NOMO-1 (cell line): ENCODE data around the gene EXOSC5.
A peak's percentile ranks its signal among the peaks of the same experiment; 100 is the strongest.
"Not testable (repeated sequence)": the region's sequence is repeated elsewhere in the genome, so short reads cannot be mapped to it uniquely, and the experiment has no call there.

Experiments
- DNase-seq, 2 experiments: peaks; one replicate each; lab custom pipeline; 2025; ENCODE audit not compliant: unreplicated experiment in 2 of 2; lab: John Stamatoyannopoulos, UW

EXOSC5 gene

DNA sequence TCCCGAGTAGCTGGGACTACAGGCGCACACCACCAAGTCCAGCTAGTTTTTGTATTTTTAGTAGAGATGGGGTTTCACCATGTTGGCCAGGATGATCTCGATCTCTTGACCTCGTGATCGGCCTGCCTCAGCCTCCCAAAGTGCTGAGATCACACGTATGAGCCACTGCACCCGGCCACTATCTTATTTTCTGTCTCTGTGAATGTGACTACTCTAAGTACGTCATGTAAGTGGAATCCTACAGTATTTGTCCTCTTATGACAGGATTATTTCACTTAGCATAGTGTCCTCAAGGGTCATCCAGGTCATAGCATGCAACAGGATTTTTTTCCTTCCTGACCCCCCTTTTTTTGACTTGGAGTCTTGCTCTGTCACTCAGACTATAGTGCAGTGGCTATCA lies 25.6 kb downstream of the EXOSC5 start:
- no peak for DNase-seq

DNA sequence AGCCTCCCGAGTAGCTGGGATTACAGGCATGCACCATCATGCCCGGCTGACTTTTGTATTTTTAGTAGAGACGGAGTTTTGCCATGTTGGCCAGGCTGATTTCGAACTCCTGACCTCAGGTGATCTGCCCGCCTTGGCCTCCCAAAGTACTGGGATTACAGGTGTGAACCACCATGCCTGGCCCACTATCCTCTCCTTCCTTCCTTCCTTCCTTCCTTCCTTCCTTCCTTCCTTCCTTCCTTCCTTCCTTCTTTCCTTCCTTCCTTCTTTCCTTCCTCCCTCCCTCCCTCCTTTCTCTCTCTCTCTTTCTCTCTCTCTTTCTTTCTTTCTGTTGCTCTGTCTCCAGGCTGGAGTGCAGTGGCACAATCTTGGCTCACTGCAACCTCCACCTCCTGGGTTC lies 26.0 kb downstream of the EXOSC5 start:
- DNase-seq, result not testable (repeated sequence)

DNA sequence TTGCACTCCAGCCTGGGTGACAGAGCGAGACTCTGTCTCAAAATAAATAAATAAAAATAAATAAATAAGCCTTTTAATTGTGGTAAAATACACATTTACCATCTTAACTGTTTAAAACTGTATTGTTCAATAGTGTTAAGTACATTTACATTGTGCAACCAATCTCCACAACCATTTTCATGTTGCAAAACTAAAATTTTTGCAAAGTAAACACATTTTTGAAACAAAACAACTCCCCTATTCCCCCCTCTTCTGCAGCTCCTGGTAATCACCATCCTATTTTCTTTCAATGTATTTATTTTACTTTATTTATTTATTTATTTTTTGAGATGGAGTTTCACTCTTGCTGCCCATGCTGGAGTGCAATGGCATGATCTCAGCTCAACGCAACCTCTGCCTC lies 27.4 kb downstream of the EXOSC5 start:
- no peak for DNase-seq

DNA sequence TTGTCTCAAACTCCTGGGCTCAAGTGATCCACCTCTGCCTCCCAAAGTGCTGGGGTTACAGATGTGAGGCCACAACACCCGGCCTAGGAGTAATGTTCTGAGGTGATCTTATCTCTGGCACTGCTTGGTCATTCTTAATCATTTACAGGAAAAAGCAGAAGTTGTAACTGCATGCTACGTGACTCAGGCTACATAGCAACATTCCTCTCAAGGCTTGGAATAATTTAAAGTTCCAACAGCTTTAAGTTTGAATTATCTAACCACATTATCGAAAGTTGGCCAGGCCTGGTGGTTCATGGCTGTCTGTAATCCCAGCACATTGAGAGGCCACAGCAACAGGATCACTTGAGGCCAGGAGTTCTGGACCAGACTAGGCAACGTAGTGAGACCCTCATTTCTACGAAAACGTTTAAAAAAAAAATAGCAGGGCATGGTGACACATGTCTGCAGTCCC lies 29.3 kb downstream of the EXOSC5 start:
- peak; percentile 48 to 76 for DNase-seq

DNA sequence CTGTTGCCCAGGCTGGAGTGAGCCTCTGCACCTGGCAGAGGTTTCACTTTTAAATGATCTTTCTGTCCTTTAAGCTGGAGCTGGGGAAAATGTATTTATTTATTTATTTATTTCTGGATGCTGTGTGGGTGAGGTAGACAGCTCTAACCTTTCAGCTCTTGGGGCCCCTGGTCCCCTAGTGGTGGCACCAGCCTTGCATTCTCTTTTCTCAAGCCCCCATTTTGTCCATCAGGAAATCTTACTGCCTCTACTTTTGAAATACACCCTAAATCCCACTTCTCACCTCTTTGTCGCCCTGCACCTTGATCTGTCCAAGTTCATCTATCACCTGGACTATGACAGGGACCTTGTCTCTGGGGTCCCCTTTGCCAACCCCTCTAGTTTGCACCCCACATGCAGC lies 31.1 kb downstream of the EXOSC5 start:
- no peak for DNase-seq

DNA sequence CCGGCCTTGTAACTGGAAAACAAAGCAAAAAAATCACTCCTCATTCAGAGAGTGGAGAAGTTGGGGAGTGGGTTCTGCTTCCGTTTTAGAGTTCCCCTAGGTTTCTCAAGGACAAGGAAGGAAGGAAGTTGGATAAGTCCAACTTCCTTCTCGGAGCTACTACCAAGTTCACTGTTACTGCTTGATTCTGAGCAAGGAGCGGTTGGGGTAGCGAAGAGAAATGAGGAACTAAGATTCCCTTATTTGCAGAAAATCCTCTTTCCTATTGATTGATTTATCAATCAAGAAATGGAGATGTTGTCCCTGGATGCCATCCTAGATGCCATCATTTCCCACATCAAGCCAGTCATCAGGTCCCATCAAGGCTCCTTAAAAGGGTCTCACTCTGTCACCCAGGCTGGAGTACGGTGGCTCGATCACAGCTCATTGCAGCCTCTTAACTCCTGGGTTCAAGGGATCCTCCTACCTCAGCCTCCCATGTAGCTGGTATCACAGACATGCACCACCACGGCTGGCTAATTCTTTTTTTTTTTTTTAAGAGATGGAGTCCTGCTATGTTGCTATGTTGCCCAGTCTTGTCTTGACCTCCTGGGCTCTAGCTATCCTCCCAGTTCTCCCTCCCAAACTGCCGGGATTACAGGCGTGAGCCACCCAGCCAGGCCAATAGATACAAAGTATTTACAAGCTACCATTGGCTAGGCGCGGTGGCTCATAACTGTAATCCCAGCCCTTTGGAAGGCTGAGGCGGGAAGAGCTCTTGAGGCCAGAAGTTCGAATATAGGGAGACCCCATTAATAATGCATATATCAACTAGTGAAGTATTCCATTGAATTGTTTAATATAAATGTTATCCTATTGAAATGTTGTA lies 32.4 kb downstream of the EXOSC5 start:
- DNase-seq, result peak; percentile 30 to 81

DNA sequence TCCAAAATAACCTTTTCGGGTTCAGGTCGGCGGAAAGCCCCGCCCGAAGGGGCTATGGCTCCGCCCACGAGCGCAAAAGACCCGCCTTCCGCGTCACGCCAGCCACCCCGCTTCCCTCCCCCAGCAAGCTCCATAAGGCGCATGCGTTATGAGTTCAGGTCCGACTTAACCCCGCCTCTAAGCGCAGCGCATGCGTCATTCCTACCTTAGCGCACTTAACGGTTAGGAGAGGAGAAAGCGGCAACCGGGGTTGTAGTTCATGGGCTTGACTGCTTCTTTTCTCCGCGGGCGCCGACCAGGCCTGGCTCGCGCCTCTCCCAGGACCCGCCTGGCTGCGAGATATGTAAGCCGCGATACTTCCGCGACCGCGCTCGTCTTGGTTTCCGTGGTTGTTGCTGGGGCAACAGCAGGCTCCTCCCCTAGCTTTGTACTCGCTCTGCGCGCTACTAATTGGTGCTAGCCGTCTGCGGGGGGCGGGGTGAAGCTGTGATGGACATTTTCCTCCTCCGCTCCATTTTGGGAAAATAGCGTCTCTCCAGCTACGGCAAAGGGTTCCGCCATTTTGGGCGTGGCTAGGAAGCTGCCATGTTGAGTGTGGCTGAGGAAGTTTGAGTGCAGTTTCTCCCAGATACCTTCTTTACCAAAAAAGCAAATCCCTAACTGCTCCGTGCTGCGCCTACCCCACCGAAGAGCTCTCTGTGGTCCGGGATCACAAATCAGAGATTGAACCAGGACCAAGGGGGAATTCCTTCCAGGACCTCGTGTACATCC lies 33.2 kb downstream of the EXOSC5 start, which contains the start of gene B9D2:
Gene B9D2 (minus strand): TSS at position 397 of the 771 bp plus-strand sequence. CDS start 630 bp downstream, outside the sequence.
- peak; percentile 96 to 99 for DNase-seq

DNA sequence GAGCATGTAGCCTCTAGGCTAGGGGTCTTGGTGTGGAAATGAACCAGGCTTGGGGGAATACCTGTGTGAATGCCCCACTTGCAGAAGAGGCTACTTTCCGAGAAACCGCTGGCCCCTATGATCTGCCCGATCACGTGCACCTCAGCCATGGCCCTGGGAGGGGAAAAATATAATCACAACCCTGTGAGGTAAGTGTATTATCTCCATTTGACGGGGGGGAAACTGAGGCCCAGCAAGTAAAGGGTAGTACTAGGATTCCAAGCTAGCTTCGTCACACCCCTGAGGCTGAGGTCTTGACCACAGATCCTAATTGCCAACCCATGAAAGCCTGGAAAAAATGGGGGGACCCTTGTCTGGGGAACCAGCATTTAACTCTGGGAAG lies 33.8 kb downstream of the EXOSC5 start:
- no peak for DNase-seq

DNA sequence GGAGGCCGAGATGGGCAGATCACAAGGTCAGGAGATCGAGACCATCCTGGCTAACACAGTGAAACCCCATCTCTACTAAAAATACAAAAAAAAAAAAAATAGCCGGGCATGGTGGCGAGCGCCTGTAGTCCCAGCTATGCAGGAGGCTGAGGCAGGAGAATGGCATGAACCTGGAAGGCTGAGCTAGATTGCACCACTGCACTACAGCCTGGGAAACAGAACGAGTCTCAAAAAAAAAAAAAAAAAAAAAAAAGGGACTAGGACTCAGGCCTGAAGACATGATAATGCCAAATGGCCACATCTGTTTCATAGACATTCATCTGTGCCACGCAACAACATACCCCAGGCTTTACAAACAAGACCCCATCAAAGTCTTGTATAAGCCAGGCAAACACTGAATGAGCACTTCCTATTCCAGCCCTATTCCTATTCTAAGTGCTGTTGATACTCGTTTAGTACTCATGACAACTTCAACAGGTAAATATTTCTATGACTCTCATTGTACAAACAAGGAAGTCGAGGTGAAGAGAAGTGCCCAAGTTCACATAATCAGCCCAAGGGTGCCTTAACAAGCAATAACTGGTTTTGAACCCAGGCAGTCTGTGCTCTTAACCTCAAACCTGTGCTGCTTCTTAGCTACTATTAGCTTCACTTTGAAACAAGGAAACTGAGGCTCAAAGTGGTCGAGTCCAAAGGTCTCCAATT lies 34.9 kb downstream of the EXOSC5 start:
- DNase-seq, result no peak

DNA sequence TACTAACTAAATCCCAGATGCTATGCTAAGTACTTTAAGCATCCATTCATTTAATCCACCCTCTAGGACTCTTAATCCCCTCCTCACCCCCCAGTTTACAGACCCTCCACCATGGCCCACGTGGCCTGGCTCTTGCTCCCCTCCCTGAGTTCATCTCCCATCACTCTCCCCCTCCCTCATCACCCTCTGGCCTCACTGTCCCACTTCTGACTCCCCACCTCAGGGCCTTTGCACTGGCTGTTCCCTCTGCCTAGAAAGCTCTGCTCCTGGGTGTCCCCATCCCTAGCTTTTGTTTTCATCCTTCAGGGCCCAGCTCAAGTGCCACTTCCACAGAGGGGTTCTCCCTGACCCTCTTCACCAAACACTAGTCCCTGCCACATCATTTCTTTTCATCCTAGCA lies 37.4 kb downstream of the EXOSC5 start:
- DNase-seq, result no peak

DNA sequence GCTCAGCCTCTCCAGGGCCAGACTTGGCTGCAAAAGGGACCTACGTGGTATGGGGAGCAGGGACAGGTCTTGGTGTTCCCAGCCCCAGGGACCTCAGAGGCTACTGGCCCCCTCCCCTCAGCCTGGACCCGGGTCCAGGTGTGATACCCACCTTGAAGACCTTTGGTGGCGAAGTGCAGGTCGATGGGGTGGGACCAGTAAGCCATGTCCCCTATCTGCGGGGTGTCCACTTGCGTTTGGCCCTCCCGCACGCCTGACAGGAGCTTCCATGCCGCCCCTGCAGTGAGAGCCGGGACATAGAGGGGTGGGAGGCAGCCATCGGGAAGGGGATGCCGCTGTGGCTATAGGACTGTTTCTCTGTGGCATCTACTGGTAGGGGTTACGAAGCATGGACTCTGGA lies 39.4 kb downstream of the EXOSC5 start:
- DNase-seq, result no peak

DNA sequence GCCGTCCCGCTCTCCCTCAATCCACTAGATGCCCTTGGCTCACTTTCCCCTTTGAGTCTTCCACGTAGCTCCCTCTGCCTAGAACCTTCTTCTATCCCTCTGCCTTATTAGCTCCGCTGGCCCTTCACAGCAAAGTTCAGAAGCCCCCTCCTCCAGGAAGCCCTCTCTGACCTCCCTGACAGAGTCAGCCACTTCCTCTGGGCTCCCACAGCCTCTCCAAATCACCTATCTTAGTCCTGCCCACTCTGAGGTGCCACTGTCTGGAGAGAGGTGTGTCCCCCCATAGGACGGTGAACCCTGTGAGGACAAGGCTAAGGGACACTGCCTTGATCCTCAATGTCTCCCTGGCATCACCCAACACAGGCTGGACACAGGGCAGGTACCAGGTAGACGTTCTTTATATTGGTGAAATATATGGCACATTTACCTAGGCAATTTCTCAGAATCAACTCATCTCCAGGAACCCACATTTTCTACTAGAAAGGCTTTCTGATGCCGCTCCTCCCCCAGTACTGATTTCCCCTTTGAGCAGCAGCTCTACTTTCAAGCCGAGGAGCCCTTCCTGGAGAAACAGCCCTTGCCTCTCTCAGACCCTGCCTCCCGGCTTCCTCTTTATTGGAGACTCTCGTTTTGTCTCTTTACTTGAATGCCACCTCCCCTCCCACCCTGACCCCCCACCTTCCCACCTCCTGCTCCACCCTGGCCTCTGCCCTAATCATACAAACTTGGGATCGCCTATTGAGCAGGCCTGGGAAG lies 40.0 kb downstream of the EXOSC5 start:
- DNase-seq, result no peak

DNA sequence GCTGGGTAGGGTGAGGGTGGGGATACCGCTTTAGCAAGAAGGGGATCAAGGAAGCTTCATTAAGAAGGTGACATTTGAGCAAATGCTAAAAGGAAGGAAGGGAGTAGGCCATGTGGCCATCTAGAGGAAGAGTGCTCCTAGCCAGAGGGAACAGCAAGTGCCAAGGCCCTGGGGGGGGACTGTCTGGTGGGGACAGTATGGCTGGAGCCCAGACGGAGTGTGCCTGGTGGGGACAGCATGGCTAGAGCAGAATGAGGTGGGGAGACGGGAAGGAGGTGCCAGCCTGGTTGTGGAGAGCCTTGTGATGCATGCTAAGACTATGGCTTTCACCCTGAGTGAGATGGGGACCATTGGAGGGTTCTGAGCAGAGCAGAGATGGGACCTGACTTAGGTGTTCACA lies 41.4 kb downstream of the EXOSC5 start:
- no peak for DNase-seq

DNA sequence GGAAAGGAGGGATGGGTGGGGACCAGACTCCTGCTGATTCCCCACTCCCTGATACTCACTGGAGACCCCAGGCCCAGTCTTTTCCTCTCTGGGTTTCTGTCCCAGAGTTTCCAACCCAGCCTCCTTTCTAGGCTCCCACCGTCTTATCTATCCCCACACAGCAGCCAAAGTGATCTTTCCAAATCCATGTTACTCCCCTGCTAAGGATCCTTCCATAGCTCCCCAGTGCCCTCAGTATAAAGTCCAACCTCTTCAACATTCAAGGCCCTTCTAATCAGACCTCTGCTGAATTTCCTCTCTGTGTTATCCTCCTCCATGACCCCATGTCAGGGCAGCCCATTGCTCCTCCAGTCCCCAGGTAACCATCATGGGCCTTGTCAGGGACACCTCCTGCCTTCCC lies 42.1 kb downstream of the EXOSC5 start:
- no peak for DNase-seq

DNA sequence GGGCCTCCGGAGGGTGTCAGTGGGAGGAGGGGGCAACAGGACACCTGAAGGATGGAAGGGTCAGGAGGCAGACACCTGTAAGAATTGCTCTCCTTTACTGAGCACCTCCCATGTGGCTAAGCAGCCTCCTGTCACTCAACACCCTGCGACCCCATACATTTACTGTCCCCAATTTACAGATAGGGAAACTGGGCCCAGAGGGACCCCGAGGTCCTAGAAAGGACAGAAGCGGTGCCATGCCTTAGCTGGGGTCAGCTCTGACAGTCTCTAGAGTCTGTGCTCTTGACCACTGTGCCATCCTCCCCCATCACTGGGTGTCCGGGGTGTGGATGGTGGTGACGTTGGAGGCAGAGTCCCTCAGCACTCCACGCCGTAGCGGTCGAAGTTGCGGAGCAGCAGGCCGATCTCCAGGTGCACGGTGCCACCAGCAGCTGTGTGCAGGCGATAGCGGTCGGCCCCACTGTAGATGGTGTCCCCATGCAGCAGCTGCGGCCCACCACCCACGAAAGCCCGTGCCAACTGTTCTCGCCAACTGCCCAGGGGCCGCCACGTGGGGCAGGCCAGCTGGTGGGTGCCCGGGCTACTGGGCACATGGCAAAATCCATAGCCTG lies 42.7 kb downstream of the EXOSC5 start:
- no peak for DNase-seq

DNA sequence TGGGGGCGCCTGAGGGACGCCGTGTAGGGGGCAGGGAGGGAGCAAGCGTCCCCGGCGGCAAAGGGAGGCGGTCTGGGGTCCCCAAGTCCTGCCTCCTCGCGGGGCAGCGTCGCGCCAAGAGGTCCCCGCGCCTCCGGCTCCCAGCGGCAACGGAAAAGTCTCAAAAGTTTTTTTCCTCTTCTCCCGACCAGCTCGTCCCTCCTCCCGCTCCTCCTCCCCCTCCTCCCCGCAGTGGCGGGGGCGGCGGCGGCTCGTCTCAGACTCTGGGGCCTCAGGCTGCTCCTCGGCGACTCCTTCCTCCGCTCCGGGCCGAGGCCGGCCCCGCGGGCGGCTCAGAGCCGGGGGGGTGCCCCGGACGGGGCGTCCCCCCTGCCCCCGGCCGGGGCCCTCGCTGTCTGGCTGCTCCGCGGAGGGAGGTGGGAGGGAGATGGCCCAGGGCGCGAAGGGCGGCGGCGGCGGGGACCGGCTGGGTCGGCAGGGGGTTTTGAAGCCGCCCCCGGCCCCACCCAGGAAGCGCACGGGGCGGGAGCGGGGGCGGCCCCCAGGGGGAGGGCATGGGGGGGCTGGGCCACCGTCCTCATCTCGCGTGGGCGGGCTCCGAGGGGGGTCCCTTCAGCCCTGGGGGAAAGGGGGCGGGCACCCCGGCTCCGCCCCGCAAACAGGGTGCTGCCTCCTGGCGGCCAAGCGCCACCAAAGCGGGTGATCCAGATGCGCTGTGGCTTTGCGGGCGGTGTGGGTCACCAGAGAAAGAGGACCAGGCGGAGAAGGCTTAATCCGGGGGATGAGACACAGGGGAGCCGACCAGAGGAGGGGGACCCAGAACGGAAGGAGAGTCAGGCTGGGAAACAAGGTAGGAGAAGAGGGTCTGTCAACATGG lies 43.5 kb downstream of the EXOSC5 start, which contains the start of gene TGFB1:
Gene TGFB1 (minus strand): TSS at position 457 of the 877 bp plus-strand sequence. CDS start 878 bp downstream, outside the sequence.
- peak; percentile 76 to 88 for DNase-seq

DNA sequence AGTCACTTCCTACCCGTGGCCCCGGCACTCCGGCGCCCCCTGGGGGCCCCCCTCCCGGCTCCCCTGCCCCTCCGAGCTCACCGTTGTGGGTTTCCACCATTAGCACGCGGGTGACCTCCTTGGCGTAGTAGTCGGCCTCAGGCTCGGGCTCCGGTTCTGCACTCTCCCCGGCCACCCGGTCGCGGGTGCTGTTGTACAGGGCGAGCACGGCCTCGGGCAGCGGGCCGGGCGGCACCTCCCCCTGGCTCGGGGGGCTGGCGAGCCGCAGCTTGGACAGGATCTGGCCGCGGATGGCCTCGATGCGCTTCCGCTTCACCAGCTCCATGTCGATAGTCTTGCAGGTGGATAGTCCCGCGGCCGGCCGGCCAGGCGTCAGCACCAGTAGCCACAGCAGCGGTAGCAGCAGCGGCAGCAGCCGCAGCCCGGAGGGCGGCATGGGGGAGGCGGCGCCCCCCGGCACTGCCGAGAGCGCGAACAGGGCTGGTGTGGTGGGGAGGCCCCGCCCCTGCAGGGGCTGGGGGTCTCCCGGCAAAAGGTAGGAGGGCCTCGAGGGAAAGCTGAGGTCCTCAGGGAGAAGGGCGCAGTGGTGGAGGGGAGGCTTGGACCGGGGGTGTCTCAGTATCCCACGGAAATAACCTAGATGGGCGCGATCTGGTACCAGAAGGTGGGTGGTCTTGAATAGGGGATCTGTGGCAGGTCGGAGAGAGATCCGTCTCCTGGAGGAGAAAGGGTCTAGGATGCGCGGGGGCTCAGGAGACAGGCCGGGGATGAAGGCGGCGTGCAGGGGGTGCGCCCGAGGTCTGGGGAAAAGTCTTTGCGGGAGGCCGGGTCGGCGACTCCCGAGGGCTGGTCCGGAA lies 44.3 kb downstream of the EXOSC5 start:
- peak; percentile 59 to 70 for DNase-seq

DNA sequence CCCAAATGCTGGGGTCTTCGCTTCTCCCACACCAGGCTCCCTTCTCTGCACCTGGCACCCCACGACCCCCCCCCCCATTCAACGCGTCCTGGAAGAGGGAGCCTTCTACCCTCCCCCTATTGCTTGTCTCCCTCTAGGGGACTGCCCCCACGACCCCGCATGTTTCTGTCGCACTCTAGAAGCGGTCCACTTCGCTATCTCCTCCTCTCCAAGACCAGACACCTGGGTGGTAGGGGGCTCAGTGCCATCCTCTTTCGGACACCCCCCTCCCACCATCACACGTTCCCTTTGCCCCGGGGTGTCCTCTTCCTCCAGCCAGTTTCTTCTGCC lies 44.9 kb downstream of the EXOSC5 start:
- DNase-seq, result no peak
